ENCODE data around the gene NUDT4B. TPM values are rescaled to one million over a fixed set of nuclear protein-coding genes. Genes with fewer than 3 reads are reported as not detected.
"Not testable (repeated sequence)": the region's sequence is repeated elsewhere in the genome, so short reads cannot be mapped to it uniquely, and the experiment has no call there.

NUDT4B gene
- total and polyA plus RNA-seq, 4 experiments from 2014 or later: 0.58 to 6.8 (median 2.0) TPM

DNA sequence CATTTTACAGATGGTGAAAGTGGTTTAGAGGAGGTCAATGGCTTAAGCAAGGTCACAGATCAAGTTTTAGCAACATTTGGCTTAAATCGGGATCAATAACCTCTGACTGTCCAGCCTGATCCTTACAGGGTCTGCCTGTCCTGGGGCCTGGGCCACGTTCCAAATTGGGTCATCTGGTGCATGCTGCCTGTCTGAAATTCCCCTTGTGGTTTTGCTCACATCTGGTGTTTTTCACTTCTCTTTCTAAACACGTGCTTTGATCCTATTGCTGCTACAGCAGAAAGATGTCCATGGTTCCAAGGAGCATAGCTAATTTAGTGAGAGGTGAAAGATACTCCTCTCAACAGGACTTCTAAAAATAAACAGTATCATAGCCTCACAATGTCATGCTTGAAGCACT, 19.4 kb upstream of the NUDT4B start:
- H3K27me3 Mint-ChIP-seq; DNase-seq; H3K9me3 ChIP-seq (ENCODE audit: control insufficient read depth in 1 of 2, low read length in 2 of 2); H3K27ac Mint-ChIP-seq; H3K27me3 ChIP-seq (ENCODE audit: insufficient read depth, low read length); H3K9me3 Mint-ChIP-seq; intact Hi-C loops (cut with micrococcal nuclease); H3K4me1 ChIP-seq (ENCODE audit: insufficient read depth, low read length); H3K4me3 Mint-ChIP-seq; CTCF ChIA-PET (ENCODE audit: partially characterized antibody); POLR2A ChIA-PET (ENCODE audit: partially characterized antibody); H3K36me3 Mint-ChIP-seq; H3K4me3 ChIP-seq (ENCODE audit: low read length in 2 of 2); H3K4me1 Mint-ChIP-seq; H3K27ac ChIP-seq (ENCODE audit: low read depth, low read length); H3K36me3 ChIP-seq (ENCODE audit: insufficient read depth, low read length): not testable (repeated sequence)

DNA sequence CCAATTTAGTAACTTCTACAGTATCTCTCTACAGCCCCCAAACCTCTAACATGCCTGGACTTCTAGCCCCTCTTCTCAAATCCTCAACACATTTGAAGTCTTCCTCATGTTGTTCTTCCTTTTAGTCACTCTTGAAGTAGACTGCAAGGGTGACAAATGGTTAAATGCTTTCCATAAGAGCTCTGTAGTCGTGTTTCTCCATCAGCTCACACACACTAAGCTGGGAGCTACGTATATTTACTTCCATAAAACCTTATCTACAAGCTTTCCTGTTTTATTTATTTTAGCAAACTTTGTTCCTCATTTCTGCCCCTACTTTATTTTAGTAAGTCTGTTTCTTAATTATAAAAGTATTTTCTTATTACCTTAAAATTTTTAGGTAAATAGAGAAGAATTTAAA, 19.0 kb upstream of the NUDT4B start:
- H3K27me3 Mint-ChIP-seq; H3K4me3 Mint-ChIP-seq; H3K4me1 ChIP-seq (ENCODE audit: insufficient read depth, low read length); POLR2A ChIA-PET (ENCODE audit: partially characterized antibody); H3K4me1 Mint-ChIP-seq; CTCF ChIA-PET (ENCODE audit: partially characterized antibody); H3K4me3 ChIP-seq (ENCODE audit: low read length in 2 of 2); H3K36me3 ChIP-seq (ENCODE audit: insufficient read depth, low read length); H3K36me3 Mint-ChIP-seq; H3K27ac ChIP-seq (ENCODE audit: low read depth, low read length); H3K9me3 ChIP-seq (ENCODE audit: control insufficient read depth in 1 of 2, low read length in 2 of 2); intact Hi-C loops (cut with micrococcal nuclease); DNase-seq; H3K27ac Mint-ChIP-seq; H3K27me3 ChIP-seq (ENCODE audit: insufficient read depth, low read length); H3K9me3 Mint-ChIP-seq: not testable (repeated sequence)

DNA sequence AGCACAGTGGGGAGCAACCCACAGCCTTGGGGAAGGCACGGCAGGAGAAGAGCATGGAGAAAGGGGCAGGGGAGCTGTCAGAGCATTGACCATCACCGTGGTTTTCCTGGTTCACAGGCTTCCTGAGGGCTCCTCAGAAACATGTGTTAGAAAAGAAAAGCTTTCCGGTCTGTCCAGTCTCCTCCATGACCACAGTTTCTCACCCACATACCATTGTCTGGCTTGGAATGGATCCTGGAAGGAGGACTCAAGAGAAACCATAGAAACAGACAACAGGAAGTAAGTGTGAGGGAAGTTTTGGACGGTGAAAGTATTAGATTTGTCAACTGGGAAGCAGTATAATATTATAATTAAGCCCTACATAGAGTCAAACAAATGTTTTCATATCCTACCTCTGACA, 16.3 kb upstream of the NUDT4B start:
- H3K9me3 ChIP-seq (ENCODE audit: control insufficient read depth in 1 of 2, low read length in 2 of 2); H3K36me3 ChIP-seq (ENCODE audit: insufficient read depth, low read length); intact Hi-C loops (cut with micrococcal nuclease); H3K9me3 Mint-ChIP-seq; H3K27ac ChIP-seq (ENCODE audit: low read depth, low read length); DNase-seq; H3K27ac Mint-ChIP-seq; H3K36me3 Mint-ChIP-seq; H3K4me1 ChIP-seq (ENCODE audit: insufficient read depth, low read length); H3K4me1 Mint-ChIP-seq; H3K4me3 Mint-ChIP-seq; H3K4me3 ChIP-seq (ENCODE audit: low read length in 2 of 2); CTCF ChIA-PET (ENCODE audit: partially characterized antibody); H3K27me3 ChIP-seq (ENCODE audit: insufficient read depth, low read length); H3K27me3 Mint-ChIP-seq; POLR2A ChIA-PET (ENCODE audit: partially characterized antibody): not testable (repeated sequence)

DNA sequence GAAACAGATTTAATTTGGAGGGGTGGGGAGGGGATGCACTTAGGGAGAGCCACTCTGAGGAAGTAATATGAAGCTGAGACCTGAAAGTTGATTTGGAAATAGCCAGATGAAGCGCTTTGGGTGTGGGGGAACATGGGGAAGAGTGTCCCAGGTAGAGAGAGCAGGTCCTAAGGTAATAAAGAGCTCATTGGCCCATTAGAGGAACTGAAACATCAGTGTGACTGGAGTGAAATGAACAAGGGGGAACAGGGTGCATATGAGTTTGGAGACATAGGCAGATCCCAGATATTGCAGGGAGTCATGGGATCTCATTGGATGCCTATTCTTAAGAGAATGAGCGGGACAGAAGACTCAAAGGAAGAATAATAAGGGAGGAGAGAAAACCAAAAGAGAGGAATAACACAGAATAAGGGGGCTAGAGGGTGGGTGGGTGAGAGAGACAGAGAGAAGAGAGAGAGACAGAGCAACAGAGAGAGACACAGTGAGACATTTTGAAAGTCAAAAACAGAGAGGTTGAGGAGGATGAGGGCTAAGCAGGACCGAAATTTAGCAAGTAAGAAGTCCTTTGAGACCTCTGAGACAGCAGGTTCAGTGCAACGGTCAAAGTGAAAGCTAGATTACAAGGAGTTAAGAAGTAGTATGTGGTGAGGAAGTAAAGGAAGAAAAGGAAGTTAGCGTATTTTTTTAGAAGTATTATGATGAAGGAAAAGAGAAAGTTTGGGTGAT, 14.8 kb upstream of the NUDT4B start:
- H3K4me1 ChIP-seq (ENCODE audit: insufficient read depth, low read length); H3K27ac ChIP-seq (ENCODE audit: low read depth, low read length); H3K4me3 Mint-ChIP-seq; H3K36me3 Mint-ChIP-seq; CTCF ChIA-PET (ENCODE audit: partially characterized antibody); H3K9me3 ChIP-seq (ENCODE audit: control insufficient read depth in 1 of 2, low read length in 2 of 2); DNase-seq; intact Hi-C loops (cut with micrococcal nuclease); H3K36me3 ChIP-seq (ENCODE audit: insufficient read depth, low read length); H3K27me3 ChIP-seq (ENCODE audit: insufficient read depth, low read length); H3K27ac Mint-ChIP-seq; H3K4me3 ChIP-seq (ENCODE audit: low read length in 2 of 2); H3K9me3 Mint-ChIP-seq; H3K4me1 Mint-ChIP-seq; H3K27me3 Mint-ChIP-seq; POLR2A ChIA-PET (ENCODE audit: partially characterized antibody): not testable (repeated sequence)

DNA sequence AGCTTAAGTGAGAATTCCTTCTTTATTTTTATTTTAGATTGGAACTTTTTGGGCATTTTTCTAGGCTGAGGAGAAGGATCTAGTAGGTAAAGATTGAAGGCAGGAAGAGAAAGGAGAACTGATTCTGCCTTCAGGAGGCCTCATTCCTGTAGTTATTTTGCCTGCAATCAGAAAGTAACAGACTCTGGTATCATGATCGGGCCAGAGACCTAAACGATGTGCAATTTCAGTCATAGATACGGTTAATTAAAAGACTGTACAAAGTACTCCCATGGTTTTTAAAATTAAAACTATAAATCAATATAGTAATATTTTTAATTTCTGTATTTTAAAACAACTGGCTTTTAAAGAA, 14.3 kb upstream of the NUDT4B start:
- H3K27ac ChIP-seq (ENCODE audit: low read depth, low read length); H3K36me3 Mint-ChIP-seq; CTCF ChIA-PET (ENCODE audit: partially characterized antibody); DNase-seq; H3K27ac Mint-ChIP-seq; H3K4me3 ChIP-seq (ENCODE audit: low read length in 2 of 2); H3K4me1 ChIP-seq (ENCODE audit: insufficient read depth, low read length); H3K4me3 Mint-ChIP-seq; H3K27me3 Mint-ChIP-seq; POLR2A ChIA-PET (ENCODE audit: partially characterized antibody); intact Hi-C loops (cut with micrococcal nuclease); H3K9me3 ChIP-seq (ENCODE audit: control insufficient read depth in 1 of 2, low read length in 2 of 2); H3K36me3 ChIP-seq (ENCODE audit: insufficient read depth, low read length); H3K9me3 Mint-ChIP-seq; H3K27me3 ChIP-seq (ENCODE audit: insufficient read depth, low read length); H3K4me1 Mint-ChIP-seq: not testable (repeated sequence)

DNA sequence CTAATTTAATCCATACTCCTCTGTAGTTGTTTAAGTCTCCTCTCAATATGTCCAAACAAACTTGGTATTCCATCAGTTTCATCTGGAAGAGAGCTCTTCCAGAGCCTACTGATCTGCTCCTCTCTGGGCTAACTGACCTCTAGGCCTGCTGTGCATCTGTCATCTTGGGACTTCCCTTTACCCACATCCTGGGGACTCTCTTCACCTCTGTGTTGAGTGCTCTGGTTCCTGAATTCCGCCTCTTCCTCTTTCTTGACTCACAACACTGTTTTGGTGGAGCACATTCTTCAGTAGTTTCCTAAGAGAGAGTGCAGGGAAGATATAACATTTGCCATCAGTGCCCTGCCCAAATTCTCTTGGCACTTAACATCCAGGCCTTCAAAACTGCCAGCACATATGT, 13.0 kb upstream of the NUDT4B start:
- CTCF ChIA-PET (ENCODE audit: partially characterized antibody); H3K9me3 ChIP-seq (ENCODE audit: control insufficient read depth in 1 of 2, low read length in 2 of 2): not testable (repeated sequence)

DNA sequence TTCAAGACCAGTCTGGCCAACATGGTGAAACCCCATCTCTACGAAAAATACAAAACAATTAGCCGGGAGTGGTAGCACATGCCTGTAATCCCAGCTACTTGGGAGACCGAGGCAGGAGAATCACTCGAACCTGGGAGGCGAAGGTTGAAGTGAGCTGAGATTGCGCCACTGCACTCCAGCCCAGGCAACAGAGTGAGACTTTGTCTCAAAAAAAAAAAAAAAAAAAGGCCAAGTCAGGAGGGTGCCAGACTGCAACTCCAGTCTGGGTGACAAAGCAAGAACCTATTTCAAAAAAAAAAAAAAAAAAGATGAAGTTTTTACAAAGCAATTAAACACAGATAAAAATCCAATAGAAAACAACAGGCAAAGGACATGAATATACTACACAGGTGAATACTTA, 9.9 kb upstream of the NUDT4B start:
- H3K36me3 Mint-ChIP-seq; H3K4me3 ChIP-seq (ENCODE audit: low read length in 2 of 2); POLR2A ChIA-PET (ENCODE audit: partially characterized antibody); H3K4me1 ChIP-seq (ENCODE audit: insufficient read depth, low read length); H3K4me1 Mint-ChIP-seq; H3K27me3 Mint-ChIP-seq; DNase-seq; H3K27ac Mint-ChIP-seq; CTCF ChIA-PET (ENCODE audit: partially characterized antibody); H3K36me3 ChIP-seq (ENCODE audit: insufficient read depth, low read length); H3K9me3 ChIP-seq (ENCODE audit: control insufficient read depth in 1 of 2, low read length in 2 of 2); H3K27me3 ChIP-seq (ENCODE audit: insufficient read depth, low read length); H3K9me3 Mint-ChIP-seq; H3K27ac ChIP-seq (ENCODE audit: low read depth, low read length); H3K4me3 Mint-ChIP-seq; intact Hi-C loops (cut with micrococcal nuclease): not testable (repeated sequence)

More for the DNA sequence above, 13.0 kb upstream of the NUDT4B start:
- H3K4me1 ChIP-seq (ENCODE audit: insufficient read depth, low read length); H3K27me3 ChIP-seq (ENCODE audit: insufficient read depth, low read length); H3K4me1 Mint-ChIP-seq; H3K4me3 Mint-ChIP-seq; H3K27ac ChIP-seq (ENCODE audit: low read depth, low read length); DNase-seq; H3K27me3 Mint-ChIP-seq; H3K36me3 Mint-ChIP-seq; H3K36me3 ChIP-seq (ENCODE audit: insufficient read depth, low read length); H3K4me3 ChIP-seq (ENCODE audit: low read length in 2 of 2); H3K27ac Mint-ChIP-seq; H3K9me3 Mint-ChIP-seq; POLR2A ChIA-PET (ENCODE audit: partially characterized antibody); intact Hi-C loops (cut with micrococcal nuclease): not testable (repeated sequence)

DNA sequence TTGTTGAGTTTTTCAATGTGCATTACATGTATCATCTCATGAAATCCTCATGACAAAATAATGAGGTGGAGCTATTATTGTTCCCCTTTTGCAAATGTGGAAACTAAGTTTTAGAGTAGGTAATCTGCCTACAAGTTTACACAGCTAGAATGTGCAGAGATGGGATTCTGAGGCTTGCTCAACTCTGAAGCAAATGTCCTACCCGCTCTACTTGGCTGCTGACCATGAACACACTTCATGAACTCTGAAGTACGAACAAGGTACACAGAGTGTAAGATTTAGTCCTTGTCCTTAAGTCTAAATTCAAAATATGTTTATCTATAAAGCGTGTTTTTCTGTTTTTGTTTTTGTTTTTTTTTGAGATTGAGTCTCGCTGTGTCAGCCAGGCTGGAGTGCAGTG, 5.4 kb upstream of the NUDT4B start:
- H3K27ac Mint-ChIP-seq; H3K36me3 ChIP-seq (ENCODE audit: insufficient read depth, low read length); H3K36me3 Mint-ChIP-seq; H3K27me3 Mint-ChIP-seq; POLR2A ChIA-PET (ENCODE audit: partially characterized antibody); intact Hi-C loops (cut with micrococcal nuclease); H3K27ac ChIP-seq (ENCODE audit: low read depth, low read length); H3K4me1 Mint-ChIP-seq; H3K4me1 ChIP-seq (ENCODE audit: insufficient read depth, low read length); H3K4me3 Mint-ChIP-seq; CTCF ChIA-PET (ENCODE audit: partially characterized antibody); DNase-seq; H3K4me3 ChIP-seq (ENCODE audit: low read length in 2 of 2); H3K9me3 Mint-ChIP-seq; H3K9me3 ChIP-seq (ENCODE audit: control insufficient read depth in 1 of 2, low read length in 2 of 2); H3K27me3 ChIP-seq (ENCODE audit: insufficient read depth, low read length): not testable (repeated sequence)
